Inferior parietal cortex (tissue), 1 donor: Measurements from ENCODE around the gene ABCB8.
"Not testable (repeated sequence)": the region's sequence is repeated elsewhere in the genome, so short reads cannot be mapped to it uniquely, and the experiment has no call there.

Source experiments
- DNase-seq: peaks from one replicate; pipeline ENCODE4 v3.0.0-alpha.2; 2016; ENCODE audit errors: extremely low spot score

ABCB8 gene

DNA sequence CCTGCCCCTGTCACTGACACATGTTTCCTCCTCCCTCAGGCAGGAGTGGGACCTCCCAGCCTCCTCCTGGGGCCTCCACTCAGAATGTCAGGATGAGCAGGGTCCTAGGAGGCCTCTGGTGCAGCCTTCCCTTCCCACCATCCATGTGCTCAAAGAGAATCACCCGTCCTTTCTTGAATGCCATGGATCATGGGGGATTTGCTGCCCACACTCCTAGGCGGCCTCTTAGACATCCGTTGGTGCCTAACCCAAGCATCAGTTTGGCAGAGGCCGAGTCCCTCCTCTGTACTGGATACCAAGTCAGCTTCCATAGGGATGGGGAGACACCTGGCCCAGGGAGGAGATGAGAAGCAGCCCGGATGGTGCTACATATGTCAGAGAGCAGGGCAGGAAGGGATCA lies 30.4 kb upstream of the ABCB8 start:
- no peak for DNase-seq

DNA sequence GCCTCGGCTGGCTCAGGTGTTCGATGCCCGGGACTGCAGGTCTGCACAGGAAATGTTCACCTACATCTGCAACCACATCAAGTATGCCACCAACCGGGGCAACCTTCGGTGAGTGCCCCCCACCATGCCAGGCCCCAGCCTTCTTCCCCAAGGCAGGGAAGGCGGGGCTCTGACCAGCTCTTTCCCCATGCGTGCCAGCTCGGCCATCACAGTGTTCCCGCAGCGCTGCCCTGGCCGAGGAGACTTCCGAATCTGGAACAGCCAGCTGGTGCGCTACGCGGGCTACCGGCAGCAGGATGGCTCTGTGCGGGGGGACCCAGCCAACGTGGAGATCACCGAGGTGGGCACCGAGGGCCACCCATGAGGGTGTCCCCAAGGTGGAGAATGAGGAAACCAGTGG lies 29.9 kb upstream of the ABCB8 start:
- DNase-seq: no peak

DNA sequence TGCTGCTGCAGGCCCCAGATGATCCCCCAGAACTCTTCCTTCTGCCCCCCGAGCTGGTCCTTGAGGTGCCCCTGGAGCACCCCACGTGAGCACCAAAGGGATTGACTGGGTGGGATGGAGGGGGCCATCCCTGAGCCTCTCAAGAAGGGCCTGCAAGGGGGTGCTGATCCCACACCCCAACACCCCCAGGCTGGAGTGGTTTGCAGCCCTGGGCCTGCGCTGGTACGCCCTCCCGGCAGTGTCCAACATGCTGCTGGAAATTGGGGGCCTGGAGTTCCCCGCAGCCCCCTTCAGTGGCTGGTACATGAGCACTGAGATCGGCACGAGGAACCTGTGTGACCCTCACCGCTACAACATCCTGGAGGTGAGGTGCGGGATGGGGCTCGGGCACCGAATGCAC lies 29.2 kb upstream of the ABCB8 start:
- no peak for DNase-seq

DNA sequence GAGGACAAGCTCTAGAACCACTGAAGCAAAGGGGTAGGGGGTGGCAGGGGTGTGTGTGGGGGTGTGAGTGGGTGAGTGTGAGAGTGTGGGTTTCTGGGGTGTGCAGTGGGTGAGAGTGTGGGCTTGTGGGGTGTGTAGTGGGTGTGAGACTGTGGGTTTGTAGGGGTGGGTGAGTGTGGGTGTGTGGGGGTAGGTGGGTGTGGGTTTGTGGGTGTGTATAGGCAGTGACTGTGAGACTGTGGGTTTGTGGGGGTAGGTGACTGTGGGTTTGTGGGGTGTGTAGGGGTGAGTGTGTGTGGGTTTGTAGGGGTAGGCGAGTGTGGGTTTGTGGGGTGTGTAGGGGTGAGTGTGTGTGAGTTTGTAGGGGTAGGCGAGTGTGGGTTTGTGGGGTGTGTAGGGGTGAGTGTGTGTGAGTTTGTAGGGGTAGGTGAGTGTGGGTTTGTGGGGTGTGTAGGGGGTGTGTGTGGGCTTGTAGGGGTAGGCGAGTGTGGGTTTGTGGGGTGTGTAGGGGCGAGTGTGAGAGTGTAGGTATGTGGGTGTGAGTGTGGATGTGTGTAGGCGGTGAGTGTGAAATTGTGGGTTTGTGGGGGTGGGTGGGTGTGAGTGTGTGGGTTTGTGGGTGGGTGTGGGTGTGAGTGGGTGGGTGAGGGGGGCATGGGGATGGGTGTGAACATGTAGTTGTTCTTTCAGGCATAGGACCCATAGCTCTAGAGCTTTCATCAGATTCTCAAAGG lies 28.6 kb upstream of the ABCB8 start:
- no peak for DNase-seq

DNA sequence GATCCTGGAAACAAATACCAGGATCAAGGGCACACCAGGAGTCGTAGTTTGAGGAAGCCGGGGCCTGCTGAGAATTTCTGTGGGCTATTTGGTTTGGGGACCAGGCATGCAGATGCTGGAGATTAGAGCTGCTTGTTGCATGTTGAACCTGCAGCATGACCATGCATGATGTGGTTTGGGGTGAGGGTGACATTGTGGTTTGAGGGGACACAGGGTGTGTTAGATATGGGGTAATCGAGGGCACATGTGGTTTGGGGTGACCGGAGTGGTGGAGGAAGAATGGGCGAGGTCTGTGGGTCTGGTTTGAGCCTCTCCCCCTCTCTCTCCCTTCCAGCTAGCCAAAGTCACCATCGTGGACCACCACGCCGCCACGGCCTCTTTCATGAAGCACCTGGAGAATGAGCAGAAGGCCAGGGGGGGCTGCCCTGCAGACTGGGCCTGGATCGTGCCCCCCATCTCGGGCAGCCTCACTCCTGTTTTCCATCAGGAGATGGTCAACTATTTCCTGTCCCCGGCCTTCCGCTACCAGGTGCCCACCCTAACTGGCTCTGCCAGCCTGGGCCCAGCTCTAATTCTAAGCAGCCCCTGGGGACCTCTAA lies 27.3 kb upstream of the ABCB8 start:
- DNase-seq: no peak

DNA sequence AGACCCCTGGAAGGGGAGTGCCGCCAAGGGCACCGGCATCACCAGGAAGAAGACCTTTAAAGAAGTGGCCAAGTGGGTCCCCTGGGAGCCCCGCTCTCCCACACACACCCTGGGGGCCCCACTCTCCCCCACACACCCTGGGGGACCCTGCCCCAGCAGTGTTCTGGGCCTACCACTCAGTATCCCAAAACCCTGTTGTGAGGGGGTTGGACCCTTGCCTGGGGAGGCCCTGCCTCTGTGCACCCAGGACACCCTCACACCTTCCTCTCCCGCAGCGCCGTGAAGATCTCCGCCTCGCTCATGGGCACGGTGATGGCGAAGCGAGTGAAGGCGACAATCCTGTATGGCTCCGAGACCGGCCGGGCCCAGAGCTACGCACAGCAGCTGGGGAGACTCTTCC lies 26.7 kb upstream of the ABCB8 start:
- no peak for DNase-seq

DNA sequence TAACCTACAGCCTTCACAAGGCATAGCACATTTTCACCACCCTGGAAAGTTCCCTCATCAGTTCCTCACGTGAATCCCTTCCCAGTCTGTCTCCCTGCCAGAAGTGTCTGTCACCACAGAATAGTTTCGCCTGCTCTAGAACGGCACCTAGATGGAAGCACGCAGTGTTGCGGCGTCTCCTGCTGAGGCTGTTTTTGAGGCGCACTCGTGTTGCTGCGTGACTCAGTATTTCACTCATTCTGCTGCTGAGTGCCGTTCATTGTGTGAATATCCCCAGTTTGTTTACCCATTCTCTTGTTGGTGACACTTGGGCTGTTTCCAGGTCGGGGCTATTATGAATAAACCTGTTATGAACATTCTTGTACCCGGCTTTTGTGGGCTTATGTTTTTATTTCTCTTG lies 24.7 kb upstream of the ABCB8 start:
- DNase-seq: no peak

DNA sequence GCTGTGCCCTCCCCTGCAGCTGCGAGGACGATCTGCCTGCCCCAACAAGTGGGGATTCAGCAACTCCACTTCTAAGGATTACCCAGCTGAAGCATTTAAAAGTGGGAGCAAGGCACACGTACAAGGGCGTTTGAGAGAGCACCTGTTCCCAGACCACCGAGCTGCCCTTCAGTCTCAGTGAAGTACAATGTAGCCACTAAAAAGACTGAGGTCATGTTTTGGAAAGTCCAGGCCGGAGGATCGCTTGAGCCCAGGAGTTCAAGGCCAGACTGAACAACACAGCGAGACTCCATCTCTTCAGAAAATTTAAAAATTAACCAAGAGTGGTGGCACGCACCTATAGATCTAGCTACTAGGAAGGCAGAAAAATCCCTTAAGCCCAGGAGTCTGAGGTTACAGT lies 22.7 kb upstream of the ABCB8 start:
- DNase-seq: no peak

DNA sequence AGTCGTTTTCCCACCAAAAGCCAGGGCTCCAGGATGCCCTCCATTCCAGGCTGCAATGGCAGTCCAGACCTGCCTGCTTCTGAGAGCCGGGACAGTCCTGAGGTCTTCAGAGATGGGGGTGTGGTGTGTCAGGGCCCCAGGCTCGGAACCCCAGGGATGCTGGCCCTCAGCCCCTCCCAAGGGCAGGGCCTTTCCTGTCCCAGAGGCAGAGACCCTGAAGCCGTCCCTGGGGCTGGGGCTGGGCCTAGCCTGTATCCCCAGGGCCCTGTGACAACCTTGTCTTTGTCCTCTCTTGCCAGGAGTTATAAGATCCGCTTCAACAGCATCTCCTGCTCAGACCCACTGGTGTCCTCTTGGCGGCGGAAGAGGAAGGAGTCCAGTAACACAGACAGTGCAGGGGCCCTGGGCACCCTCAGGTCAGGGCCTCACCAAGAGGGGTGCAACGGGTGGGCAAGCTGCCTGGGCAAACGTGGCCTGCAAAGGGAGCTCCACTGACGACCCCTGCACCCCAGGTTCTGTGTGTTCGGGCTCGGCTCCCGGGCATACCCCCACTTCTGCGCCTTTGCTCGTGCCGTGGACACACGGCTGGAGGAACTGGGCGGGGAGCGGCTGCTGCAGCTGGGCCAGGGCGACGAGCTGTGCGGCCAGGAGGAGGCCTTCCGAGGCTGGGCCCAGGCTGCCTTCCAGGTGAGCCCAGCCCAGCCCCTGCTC lies 21.5 kb upstream of the ABCB8 start:
- no peak for DNase-seq

DNA sequence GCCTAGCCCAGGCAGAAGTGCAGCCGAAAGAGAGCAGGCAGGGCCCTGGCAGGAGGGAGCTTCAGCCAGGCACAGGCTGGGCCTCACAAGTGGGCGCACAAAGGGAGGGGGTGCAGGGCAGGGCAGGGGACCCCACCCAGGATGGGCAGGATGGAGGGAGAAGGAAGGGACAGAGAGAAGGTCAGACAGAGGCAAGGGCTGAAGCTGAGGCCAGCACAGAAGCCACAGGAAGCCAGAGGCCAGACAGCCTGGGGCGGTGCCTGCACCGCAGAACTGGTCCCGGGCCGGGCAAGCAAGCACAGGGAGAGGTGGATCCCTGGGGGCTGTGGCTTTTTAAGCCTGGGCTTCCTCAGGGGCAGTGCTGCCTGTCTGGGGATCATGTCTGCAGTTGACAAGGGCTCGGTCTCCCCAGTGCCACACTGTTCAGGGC lies 20.8 kb upstream of the ABCB8 start:
- DNase-seq: no peak

DNA sequence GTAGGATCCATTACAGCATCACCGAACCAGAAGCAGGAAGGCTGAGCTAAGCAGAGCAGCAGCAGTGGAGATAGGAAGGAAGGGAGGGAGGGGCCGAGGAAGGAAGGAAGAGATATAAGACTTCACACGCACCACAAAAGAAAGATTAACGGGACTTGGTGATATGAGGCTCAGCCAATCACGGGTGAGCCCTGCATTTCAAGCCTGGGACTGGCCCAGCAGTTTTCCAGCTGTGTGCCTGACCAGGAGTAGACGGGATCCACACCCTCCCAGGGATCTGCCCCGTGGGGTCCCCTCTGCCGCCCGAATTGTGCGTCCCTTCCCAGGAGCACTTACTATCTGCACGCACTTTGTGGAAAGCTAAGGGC lies 20.1 kb upstream of the ABCB8 start:
- DNase-seq: no peak

DNA sequence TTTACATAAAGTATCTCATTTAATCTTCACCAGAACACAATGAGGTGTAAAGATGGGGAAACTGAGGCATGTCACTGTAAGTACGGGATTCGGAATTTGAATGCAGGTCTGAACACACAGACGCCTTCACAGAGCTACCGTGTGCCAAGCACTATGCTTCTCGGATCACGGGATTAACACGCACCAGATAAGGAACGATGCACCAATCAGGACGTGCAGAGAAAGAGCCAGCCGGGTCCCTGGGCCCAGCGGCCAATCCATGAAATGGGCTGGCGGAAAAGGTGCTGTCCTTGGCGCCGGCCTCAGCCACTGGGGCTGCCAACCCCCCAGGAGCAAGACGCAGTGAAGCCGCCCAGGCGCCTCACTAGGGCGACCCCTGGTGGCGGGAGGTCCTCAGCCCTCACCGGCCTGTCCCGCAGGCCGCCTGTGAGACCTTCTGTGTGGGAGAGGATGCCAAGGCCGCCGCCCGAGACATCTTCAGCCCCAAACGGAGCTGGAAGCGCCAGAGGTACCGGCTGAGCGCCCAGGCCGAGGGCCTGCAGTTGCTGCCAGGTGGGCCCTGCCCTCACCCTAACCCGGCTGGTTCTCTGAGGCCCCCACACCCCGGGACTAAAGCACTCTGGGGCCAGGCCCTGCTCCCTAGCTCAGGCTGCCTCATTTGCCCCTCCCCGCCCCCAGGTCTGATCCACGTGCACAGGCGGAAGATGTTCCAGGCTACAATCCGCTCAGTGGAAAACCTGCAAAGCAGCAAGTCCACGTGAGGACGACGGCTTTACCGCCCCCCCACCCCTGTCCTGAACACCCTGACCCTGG lies 19.5 kb upstream of the ABCB8 start:
- DNase-seq: no peak

DNA sequence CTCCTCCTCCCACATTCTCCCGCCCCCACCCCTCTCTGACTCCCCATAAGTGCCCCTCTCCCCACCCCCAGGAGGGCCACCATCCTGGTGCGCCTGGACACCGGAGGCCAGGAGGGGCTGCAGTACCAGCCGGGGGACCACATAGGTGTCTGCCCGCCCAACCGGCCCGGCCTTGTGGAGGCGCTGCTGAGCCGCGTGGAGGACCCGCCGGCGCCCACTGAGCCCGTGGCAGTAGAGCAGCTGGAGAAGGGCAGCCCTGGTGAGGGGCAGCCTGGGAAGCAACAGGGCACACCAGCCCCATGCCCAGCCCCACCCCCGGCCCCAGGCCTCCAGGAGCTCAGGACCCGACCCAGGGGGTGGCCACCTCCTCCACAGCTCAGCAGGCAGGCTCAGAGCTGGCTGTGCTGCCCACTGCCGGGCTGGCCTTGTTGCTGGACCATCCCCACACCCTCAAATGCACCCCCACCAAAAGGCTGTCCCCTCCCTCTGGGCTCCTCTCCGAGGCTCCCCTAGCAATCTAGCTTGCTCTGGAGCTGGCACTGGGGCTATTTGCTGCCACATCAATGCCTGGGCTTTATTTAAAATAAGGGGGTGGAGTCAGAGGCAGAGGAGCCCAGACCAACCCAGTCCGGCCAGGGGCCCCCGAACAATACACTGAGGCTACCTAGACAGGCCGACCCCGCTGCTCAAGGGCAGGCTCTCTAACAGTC lies 18.8 kb upstream of the ABCB8 start:
- DNase-seq: no peak

DNA sequence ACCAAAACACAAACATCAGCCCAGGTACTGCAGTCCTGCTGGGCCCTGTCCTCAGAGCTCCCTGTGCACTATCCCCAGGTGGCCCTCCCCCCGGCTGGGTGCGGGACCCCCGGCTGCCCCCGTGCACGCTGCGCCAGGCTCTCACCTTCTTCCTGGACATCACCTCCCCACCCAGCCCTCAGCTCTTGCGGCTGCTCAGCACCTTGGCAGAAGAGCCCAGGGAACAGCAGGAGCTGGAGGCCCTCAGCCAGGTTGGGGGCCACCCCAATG lies 18.3 kb upstream of the ABCB8 start:
- DNase-seq: no peak

DNA sequence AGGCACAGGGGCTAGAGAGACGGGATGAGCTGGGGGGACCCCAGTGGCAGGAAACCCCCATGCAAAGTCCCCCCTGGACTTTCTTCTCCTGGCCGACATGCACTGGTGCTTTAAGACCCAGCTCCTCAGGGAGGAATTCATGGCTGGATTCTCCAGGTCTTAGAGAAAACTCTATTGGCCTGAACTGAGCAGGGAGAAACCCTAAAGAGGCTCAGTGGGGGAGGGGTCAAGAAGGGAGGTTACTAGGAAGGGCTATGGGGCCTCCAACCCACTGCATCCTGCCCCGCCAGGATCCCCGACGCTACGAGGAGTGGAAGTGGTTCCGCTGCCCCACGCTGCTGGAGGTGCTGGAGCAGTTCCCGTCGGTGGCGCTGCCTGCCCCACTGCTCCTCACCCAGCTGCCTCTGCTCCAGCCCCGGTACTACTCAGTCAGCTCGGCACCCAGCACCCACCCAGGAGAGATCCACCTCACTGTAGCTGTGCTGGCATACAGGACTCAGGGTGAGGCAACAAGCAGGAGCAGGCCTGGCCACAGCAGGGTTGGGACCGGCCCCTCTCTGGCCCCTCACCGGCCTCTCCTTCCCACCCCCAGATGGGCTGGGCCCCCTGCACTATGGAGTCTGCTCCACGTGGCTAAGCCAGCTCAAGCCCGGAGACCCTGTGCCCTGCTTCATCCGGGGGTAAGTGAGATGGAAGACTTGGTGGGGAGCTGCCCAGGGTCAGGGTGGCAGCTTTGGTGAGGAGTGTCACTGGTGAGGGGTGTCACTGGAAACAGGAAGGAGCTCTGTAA lies 17.7 kb upstream of the ABCB8 start:
- DNase-seq: no peak

DNA sequence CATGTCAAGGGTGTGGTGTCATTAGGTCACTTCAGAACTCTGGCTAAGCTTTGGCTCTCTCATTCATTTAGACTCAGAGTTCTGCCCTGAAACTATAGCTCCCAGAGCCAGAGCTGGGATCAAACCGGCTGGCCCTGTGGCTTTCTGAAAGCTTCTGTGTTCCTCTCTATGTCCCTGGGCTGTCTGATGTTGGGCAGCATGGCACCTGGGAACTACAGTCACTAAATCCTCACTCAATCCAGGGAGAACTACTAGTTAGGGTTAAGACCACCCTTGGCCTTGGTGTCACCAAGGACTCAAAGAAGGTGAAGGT lies 17.2 kb upstream of the ABCB8 start:
- no peak for DNase-seq

DNA sequence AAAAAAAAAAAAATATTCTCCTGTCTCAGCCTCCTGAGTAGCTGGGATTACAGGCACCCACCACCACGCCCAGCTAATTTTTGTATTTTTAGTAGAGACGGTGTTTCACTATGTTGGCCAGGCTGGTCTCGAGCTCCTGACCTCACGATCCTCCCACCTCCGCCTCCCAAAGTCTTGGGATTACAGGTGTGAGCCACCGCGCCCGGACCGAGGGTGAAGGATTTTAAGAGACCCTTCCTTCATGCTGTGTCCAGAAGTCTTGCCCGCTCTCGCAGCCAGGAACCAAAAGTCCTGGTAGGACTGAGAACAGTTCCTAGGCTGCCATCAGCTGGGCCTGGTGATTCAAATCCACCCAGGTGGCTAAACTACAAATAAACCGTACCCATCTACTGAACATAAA lies 16.6 kb upstream of the ABCB8 start:
- not testable (repeated sequence) for DNase-seq

DNA sequence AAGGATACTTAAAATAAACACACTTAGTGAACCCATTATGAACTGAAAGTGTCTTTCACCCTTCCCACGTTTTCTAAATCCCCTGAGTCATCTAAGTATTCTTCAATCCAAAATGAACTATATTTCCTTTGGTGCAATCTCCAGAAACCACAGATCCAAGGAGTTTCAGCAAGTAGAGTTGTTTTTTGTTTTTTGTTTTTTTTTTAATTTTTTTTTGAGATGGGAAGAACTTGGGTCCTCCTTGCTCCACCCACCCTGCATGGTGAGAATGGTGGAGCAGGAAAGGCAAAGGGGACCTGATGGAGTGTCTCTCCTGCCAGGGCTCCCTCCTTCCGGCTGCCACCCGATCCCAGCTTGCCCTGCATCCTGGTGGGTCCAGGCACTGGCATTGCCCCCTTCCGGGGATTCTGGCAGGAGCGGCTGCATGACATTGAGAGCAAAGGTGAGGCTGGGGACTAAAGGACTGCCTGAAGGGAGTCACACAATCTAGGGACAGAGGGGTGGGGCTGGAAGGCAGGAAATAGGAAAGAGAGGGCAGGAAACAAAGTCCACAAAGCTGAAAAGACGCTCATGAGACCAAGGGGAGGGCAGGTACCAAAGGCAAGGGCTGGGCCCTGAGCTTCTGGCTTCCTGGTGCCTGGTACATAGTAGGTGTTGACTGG lies 16.1 kb upstream of the ABCB8 start:
- no peak for DNase-seq

DNA sequence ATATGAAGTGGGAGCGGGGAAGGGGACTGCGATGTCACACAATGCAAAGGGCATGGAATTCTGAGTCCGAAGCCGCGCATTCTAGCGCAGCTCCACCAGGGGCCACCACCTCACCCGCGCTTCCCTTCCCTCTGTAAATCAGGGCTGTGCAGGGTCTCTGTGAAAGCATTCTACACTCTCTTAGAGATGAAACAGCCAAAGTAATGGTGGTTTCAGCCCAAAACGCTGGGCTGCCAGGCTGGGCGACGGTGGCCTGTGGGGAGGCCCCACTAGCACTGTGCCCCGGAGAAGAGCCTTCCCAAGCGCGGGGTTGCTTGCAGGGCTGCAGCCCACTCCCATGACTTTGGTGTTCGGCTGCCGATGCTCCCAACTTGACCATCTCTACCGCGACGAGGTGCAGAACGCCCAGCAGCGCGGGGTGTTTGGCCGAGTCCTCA lies 15.3 kb upstream of the ABCB8 start:
- no peak for DNase-seq

DNA sequence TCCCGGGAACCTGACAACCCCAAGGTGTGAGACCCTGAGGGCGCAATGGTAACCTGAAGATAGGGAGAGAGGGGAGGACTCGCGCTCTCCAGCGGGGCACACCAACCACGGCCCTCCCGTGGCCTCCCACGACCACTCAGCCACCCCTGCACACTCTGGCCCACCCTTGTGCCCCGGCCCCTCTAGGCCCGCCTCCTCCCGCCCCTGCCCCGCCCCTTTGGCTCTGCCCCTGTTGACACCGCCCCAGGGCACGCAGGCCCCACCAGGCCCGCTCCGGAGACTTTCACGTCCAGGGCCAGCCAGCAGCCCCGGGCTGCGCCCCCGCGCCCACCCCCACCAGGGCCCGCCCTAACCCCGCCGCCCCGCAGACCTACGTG lies 14.9 kb upstream of the ABCB8 start:
- DNase-seq: no peak
